Measurements from ENCODE around the gene SETD1A.

DNA sequence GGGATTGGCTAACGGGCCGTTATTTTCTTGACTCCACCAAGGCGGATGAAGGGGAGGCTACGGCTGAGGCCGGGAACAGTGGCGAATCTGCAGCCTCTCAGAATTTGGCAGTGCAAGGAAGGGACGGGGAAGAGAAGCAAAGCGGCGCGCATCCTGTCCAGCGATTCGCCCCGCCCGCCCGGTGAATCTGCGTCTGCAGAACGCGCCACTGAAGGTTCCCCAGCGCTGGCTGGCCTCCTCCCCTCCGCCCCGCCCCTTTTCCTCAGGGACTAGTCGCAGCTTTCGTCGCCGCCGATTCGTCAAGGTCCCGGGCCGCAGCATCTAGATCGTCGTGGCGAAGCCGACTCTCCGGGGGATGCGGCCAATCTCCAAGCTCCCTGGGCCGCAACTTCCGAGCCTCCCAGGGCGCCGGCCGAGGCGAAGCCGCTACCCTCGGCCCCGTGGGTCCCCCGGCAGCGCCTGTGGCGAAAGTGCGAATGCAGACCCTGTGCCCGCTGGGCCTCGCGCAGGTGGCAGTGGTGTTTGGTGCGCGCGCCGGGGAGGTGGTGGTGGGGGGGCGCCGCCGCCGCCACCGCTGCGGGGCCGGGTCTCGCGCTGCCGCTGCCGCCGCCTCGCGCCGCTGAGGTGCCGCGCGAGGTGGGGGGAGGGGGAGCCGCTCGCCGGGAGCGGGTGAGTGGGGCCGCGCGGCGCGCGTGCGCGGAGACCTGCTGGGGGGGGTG lies at the start of gene SETD1A:
- TF ChIP-seq POLR2AphosphoS2 (IDR thresholded peaks at IDR 0.05; ENCODE audit: low read length) (peak; percentile 9; the same call in 1 of the 2 replicates), EZH2 (IDR thresholded peaks at IDR 0.05; ENCODE audit: borderline replicate concordance, low read depth, low read length) (no peak), NFIX (CRISPR knock-in tag; IDR thresholded peaks at IDR 0.05; ENCODE audit: low read depth) (no peak), ETV6 (IDR thresholded peaks at IDR 0.05; ENCODE audit: borderline replicate concordance in 1 of 2, low read depth in 2 of 2, low read length in 1 of 2) (no peak), ETV6 (CRISPR knock-in tag; IDR thresholded peaks at IDR 0.05; ENCODE audit: borderline replicate concordance) (no peak; the same call in 1 of the 2 replicates), LCOR (CRISPR knock-in tag; IDR thresholded peaks at IDR 0.05) (peak; percentile 92; the same call in 1 of the 2 replicates), POLR2A (conservative IDR thresholded peaks at IDR 0.05) (peak; percentile 74), ZNF79 (CRISPR knock-in tag; IDR thresholded peaks at IDR 0.05; ENCODE audit: low read depth) (no peak), ZNF239 (CRISPR knock-in tag; IDR thresholded peaks at IDR 0.05) (no peak), ESRRB (CRISPR knock-in tag; IDR thresholded peaks at IDR 0.05; ENCODE audit: borderline replicate concordance) (no peak)
- TF ChIP-seq, protein P1, sequence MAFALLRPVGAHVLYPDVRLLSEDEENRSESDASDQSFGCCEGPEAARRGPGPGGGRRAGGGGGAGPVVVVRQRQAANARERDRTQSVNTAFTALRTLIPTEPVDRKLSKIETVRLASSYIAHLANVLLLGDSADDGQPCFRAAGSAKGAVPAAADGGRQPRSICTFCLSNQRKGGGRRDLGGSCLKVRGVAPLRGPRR (CRISPR knock-in tag; IDR thresholded peaks at IDR 0.05), result 0 out of 2 replicates have a peak, but pooled peaks have one; percentile 4
- TF ChIP-seq, protein P2, sequence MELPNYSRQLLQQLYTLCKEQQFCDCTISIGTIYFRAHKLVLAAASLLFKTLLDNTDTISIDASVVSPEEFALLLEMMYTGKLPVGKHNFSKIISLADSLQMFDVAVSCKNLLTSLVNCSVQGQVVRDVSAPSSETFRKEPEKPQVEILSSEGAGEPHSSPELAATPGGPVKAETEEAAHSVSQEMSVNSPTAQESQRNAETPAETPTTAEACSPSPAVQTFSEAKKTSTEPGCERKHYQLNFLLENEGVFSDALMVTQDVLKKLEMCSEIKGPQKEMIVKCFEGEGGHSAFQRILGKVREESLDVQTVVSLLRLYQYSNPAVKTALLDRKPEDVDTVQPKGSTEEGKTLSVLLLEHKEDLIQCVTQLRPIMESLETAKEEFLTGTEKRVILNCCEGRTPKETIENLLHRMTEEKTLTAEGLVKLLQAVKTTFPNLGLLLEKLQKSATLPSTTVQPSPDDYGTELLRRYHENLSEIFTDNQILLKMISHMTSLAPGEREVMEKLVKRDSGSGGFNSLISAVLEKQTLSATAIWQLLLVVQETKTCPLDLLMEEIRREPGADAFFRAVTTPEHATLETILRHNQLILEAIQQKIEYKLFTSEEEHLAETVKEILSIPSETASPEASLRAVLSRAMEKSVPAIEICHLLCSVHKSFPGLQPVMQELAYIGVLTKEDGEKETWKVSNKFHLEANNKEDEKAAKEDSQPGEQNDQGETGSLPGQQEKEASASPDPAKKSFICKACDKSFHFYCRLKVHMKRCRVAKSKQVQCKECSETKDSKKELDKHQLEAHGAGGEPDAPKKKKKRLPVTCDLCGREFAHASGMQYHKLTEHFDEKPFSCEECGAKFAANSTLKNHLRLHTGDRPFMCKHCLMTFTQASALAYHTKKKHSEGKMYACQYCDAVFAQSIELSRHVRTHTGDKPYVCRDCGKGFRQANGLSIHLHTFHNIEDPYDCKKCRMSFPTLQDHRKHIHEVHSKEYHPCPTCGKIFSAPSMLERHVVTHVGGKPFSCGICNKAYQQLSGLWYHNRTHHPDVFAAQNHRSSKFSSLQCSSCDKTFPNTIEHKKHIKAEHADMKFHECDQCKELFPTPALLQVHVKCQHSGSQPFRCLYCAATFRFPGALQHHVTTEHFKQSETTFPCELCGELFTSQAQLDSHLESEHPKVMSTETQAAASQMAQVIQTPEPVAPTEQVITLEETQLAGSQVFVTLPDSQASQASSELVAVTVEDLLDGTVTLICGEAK (IDR thresholded peaks at IDR 0.05), result peak; percentile 89
- TF ChIP-seq, protein P2 (CRISPR knock-in tag; IDR thresholded peaks at IDR 0.05), result no peak
- TF ChIP-seq, protein P3, sequence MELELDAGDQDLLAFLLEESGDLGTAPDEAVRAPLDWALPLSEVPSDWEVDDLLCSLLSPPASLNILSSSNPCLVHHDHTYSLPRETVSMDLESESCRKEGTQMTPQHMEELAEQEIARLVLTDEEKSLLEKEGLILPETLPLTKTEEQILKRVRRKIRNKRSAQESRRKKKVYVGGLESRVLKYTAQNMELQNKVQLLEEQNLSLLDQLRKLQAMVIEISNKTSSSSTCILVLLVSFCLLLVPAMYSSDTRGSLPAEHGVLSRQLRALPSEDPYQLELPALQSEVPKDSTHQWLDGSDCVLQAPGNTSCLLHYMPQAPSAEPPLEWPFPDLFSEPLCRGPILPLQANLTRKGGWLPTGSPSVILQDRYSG (tag; conservative IDR thresholded peaks at IDR 0.05; ENCODE audit: low read depth), result no peak
- TF ChIP-seq, protein P4, sequence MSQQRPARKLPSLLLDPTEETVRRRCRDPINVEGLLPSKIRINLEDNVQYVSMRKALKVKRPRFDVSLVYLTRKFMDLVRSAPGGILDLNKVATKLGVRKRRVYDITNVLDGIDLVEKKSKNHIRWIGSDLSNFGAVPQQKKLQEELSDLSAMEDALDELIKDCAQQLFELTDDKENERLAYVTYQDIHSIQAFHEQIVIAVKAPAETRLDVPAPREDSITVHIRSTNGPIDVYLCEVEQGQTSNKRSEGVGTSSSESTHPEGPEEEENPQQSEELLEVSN (IDR thresholded peaks at IDR 0.05; ENCODE audit: borderline replicate concordance in 1 of 2, extremely low read depth in 1 of 2, insufficient read depth in 1 of 2, insufficient read length in 1 of 2, low read depth in 1 of 2, low read length in 1 of 2, poor library complexity in 1 of 2, severe bottlenecking in 1 of 2), result peak in 1 of 2 experiments; percentile 30
- TF ChIP-seq, protein P5, sequence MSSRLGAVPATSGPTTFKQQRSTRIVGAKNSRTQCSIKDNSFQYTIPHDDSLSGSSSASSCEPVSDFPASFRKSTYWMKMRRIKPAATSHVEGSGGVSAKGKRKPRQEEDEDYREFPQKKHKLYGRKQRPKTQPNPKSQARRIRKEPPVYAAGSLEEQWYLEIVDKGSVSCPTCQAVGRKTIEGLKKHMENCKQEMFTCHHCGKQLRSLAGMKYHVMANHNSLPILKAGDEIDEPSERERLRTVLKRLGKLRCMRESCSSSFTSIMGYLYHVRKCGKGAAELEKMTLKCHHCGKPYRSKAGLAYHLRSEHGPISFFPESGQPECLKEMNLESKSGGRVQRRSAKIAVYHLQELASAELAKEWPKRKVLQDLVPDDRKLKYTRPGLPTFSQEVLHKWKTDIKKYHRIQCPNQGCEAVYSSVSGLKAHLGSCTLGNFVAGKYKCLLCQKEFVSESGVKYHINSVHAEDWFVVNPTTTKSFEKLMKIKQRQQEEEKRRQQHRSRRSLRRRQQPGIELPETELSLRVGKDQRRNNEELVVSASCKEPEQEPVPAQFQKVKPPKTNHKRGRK (tag; IDR thresholded peaks at IDR 0.05), result no peak
